Non-pigmented ciliary epithelial cell (primary cell): Measurements from ENCODE around the gene CRYBG2.
A peak's percentile ranks its signal among the peaks of the same experiment; 100 is the strongest.
"Not testable (repeated sequence)": the region's sequence is repeated elsewhere in the genome, so short reads cannot be mapped to it uniquely, and the experiment has no call there.

Source experiments
- DNase-seq: peaks from one replicate; pipeline ENCODE4 v3.0.0-alpha.2; 2010; ENCODE audit warnings: low read depth

CRYBG2 gene

GRCh38 chr1:26353976-26354820, at the start of gene CRYBG2:
CRYBG2 (minus strand) TSS chr1:26354130; CDS start chr1:26346657, 7,473 bp downstream.
- DNase-seq: no peak

- DNase-seq: no peak
Measured at GRCh38 chr1:26403656-26404055, 49.7 kb upstream of the CRYBG2 start.

- DNase-seq: no peak
Measured at GRCh38 chr1:26401891-26402290, 48.0 kb upstream of the CRYBG2 start.

GRCh38 chr1:26399034-26399433, 45.1 kb upstream of the CRYBG2 start:
- no peak for DNase-seq

GRCh38 chr1:26395754-26396153, 41.8 kb upstream of the CRYBG2 start:
- no peak for DNase-seq

- no peak for DNase-seq
Measured at GRCh38 chr1:26391450-26391849, 37.5 kb upstream of the CRYBG2 start.

GRCh38 chr1:26389604-26390247, 35.8 kb upstream of the CRYBG2 start:
- DNase-seq: no peak

GRCh38 chr1:26388791-26389445, 35.0 kb upstream of the CRYBG2 start:
- DNase-seq: no peak

- no peak for DNase-seq
Measured at GRCh38 chr1:26387447-26387846, 33.5 kb upstream of the CRYBG2 start.

- not testable (repeated sequence) for DNase-seq
Measured at GRCh38 chr1:26385063-26385462, 31.1 kb upstream of the CRYBG2 start.

- no peak for DNase-seq
Measured at GRCh38 chr1:26384076-26384475, 30.1 kb upstream of the CRYBG2 start.

GRCh38 chr1:26378879-26379251, 24.9 kb upstream of the CRYBG2 start:
- DNase-seq: no peak

GRCh38 chr1:26378088-26378878, 24.4 kb upstream of the CRYBG2 start:
- peak; percentile 91 for DNase-seq

- no peak for DNase-seq
Measured at GRCh38 chr1:26376050-26376449, 22.1 kb upstream of the CRYBG2 start.

- no peak for DNase-seq
Measured at GRCh38 chr1:26375081-26375480, 21.2 kb upstream of the CRYBG2 start.

GRCh38 chr1:26374361-26374760, 20.4 kb upstream of the CRYBG2 start:
- not testable (repeated sequence) for DNase-seq

GRCh38 chr1:26373789-26374188, 19.9 kb upstream of the CRYBG2 start:
- no peak for DNase-seq

GRCh38 chr1:26373281-26373680, 19.4 kb upstream of the CRYBG2 start:
- no peak for DNase-seq

GRCh38 chr1:26372611-26373010, 18.7 kb upstream of the CRYBG2 start, which contains the start of gene ZNF683:
ZNF683 (minus strand) TSS chr1:26372750; CDS start chr1:26368571, 4,179 bp downstream.
- not testable (repeated sequence) for DNase-seq

- no peak for DNase-seq
Measured at GRCh38 chr1:26372039-26372438, 18.1 kb upstream of the CRYBG2 start.

- DNase-seq: no peak
Measured at GRCh38 chr1:26370591-26371382, 16.9 kb upstream of the CRYBG2 start.
